LNCaP clone FGC (cell line): Measurements from ENCODE around the gene GAREM1.

Experiments used
- DNase-seq: peaks from one replicate; pipeline ENCODE4 v3.0.0-alpha.2; 2011; ENCODE audit warnings: low read depth
- H3K4me3 ChIP-seq: 2 replicates; pipeline ENCODE4 v1.5.1; 2011; ENCODE audit warnings: mild to moderate bottlenecking, low read depth, low read length, control low read depth
- CTCF ChIP-seq: IDR thresholded peaks from 2 replicates; pipeline ENCODE4 v1.5.1; 2012; ENCODE audit warnings: mild to moderate bottlenecking; ENCODE audit not compliant: control insufficient read depth, insufficient read depth; ENCODE audit errors: extremely low read depth

Gene GAREM1

GRCh38 chr18:32255570-32255969 is 215.1 kb downstream of the GAREM1 start:
- no peak for DNase-seq
- H3K4me3 ChIP-seq: no peak overlapping the region
- TF ChIP-seq CTCF: no peak

- no peak overlapping the region for H3K4me3 ChIP-seq
- DNase-seq: no peak
- no peak for TF ChIP-seq CTCF
Observed at GRCh38 chr18:32252141-32252860, 218.4 kb downstream of the GAREM1 start.

- DNase-seq: no peak
- TF ChIP-seq CTCF: no peak
- H3K4me3 ChIP-seq: no peak overlapping the region
Observed at GRCh38 chr18:32251466-32251865, 219.2 kb downstream of the GAREM1 start.

- DNase-seq: no peak
- H3K4me3 ChIP-seq: no peak overlapping the region
- no peak for TF ChIP-seq CTCF
Observed at GRCh38 chr18:32249147-32249929, 221.3 kb downstream of the GAREM1 start.

- no peak overlapping the region for H3K4me3 ChIP-seq
- DNase-seq: no peak
- TF ChIP-seq CTCF: no peak
Observed at GRCh38 chr18:32244881-32245280, 225.8 kb downstream of the GAREM1 start.

GRCh38 chr18:32243358-32243757 is 227.3 kb downstream of the GAREM1 start:
- no peak for TF ChIP-seq CTCF
- no peak overlapping the region for H3K4me3 ChIP-seq
- DNase-seq: no peak
